GM21526 (cell line): Measurements from ENCODE around the gene ADIPOQ.
"Not testable (repeated sequence)": the region's sequence is repeated elsewhere in the genome, so short reads cannot be mapped to it uniquely, and the experiment has no call there.

Experiments used
- ATAC-seq: cut with Tn5 transposase; IDR thresholded peaks from one replicate; pipeline ENCODE4 v1.9.1; 2021; ENCODE audit warnings: moderate library complexity; ENCODE audit not compliant: unreplicated experiment, low FRiP score

ADIPOQ gene

GRCh38 chr3:186896006-186896405 lies 53.5 kb downstream of the ADIPOQ start:
- no peak for ATAC-seq

GRCh38 chr3:186896875-186897274 lies 54.4 kb downstream of the ADIPOQ start:
- no peak for ATAC-seq

- no peak for ATAC-seq
Measured at GRCh38 chr3:186901135-186901734, 58.7 kb downstream of the ADIPOQ start.

GRCh38 chr3:186902154-186902553 lies 59.6 kb downstream of the ADIPOQ start:
- no peak for ATAC-seq

GRCh38 chr3:186902713-186903112 lies 60.2 kb downstream of the ADIPOQ start:
- ATAC-seq, result no peak

GRCh38 chr3:186903676-186904075 lies 61.2 kb downstream of the ADIPOQ start:
- not testable (repeated sequence) for ATAC-seq

GRCh38 chr3:186907075-186907474 lies 64.6 kb downstream of the ADIPOQ start:
- ATAC-seq, result not testable (repeated sequence)
